PFSK-1 (cell line): ENCODE data around the gene EDNRB.

Experiments used
- FOXP2 ChIP-seq: optimal IDR thresholded peaks from 2 replicates; pipeline ENCODE3; 2011; ENCODE audit warnings: borderline replicate concordance, control low read depth, inconsistent platforms; ENCODE audit not compliant: insufficient read depth; ENCODE audit errors: extremely low read length, extremely low read depth
- POLR2AphosphoS5 ChIP-seq: IDR thresholded peaks from 2 replicates; pipeline ENCODE4 v1.6.1; 2012; ENCODE audit warnings: low read depth, mild to moderate bottlenecking, control low read depth, low read length, moderate library complexity
- SIN3A ChIP-seq: IDR thresholded peaks from 2 replicates; pipeline ENCODE4 v1.6.1; 2012; ENCODE audit warnings: mild to moderate bottlenecking, low read length, moderate library complexity, borderline replicate concordance; ENCODE audit not compliant: insufficient read depth
- TAF1 ChIP-seq: IDR thresholded peaks from 2 replicates; pipeline ENCODE4 v1.6.1; 2012; ENCODE audit warnings: low read length, control low read depth, borderline replicate concordance; ENCODE audit not compliant: insufficient read depth
- TF ChIP-seq, protein P1 (sequence below), 2 experiments: IDR thresholded peaks; 2 replicates each; pipeline versions ENCODE4 v1.6.1 to v1.8.0; 2011 to 2012; ENCODE audit warnings: low read depth in 2 of 2, low read length in 2 of 2, control low read depth in 1 of 2, inconsistent platforms in 1 of 2, mild to moderate bottlenecking in 1 of 2, moderate library complexity in 1 of 2; ENCODE audit not compliant: insufficient read depth in 1 of 2

Gene EDNRB

GRCh38 chr13:77907666-77908341 is 10.8 kb downstream of the EDNRB start:
- no peak for TF ChIP-seq FOXP2
- TF ChIP-seq, protein P1, sequence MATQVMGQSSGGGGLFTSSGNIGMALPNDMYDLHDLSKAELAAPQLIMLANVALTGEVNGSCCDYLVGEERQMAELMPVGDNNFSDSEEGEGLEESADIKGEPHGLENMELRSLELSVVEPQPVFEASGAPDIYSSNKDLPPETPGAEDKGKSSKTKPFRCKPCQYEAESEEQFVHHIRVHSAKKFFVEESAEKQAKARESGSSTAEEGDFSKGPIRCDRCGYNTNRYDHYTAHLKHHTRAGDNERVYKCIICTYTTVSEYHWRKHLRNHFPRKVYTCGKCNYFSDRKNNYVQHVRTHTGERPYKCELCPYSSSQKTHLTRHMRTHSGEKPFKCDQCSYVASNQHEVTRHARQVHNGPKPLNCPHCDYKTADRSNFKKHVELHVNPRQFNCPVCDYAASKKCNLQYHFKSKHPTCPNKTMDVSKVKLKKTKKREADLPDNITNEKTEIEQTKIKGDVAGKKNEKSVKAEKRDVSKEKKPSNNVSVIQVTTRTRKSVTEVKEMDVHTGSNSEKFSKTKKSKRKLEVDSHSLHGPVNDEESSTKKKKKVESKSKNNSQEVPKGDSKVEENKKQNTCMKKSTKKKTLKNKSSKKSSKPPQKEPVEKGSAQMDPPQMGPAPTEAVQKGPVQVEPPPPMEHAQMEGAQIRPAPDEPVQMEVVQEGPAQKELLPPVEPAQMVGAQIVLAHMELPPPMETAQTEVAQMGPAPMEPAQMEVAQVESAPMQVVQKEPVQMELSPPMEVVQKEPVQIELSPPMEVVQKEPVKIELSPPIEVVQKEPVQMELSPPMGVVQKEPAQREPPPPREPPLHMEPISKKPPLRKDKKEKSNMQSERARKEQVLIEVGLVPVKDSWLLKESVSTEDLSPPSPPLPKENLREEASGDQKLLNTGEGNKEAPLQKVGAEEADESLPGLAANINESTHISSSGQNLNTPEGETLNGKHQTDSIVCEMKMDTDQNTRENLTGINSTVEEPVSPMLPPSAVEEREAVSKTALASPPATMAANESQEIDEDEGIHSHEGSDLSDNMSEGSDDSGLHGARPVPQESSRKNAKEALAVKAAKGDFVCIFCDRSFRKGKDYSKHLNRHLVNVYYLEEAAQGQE (IDR thresholded peaks at IDR 0.05; ENCODE audit: insufficient read depth in 1 of 2, low read depth in 2 of 2, low read length in 2 of 2), result no peak
- TF ChIP-seq TAF1, result no peak
- TF ChIP-seq POLR2AphosphoS5, result no peak
- no peak for TF ChIP-seq SIN3A

DNA sequence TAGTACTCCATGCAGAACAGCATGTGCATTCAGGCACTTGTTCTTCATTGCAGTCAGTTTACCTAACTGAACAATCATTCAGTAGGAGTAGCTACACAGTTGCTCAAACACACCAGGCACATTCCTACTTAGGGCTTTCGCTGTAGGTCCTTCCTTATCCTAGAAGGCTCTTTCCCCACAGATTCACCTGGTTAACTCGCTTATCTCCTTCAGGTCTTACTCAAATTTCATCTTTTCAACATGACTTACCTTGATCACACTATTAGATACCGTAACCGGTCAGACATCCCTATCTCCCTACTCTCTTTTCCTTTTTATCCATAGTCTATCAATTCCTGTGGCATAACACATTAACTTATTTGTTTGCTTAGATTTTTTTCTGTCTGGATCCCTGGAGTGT is 14.6 kb downstream of the EDNRB start:
- TF ChIP-seq, protein P1 (IDR thresholded peaks at IDR 0.05; ENCODE audit: insufficient read depth in 1 of 2, low read depth in 2 of 2, low read length in 2 of 2), result no peak
- TF ChIP-seq FOXP2 (no peak), POLR2AphosphoS5 (no peak), SIN3A (no peak), TAF1 (no peak)

- no peak for TF ChIP-seq TAF1
- TF ChIP-seq, protein P1 (IDR thresholded peaks at IDR 0.05; ENCODE audit: insufficient read depth in 1 of 2, low read depth in 2 of 2, low read length in 2 of 2), result no peak
- no peak for TF ChIP-seq SIN3A
- TF ChIP-seq FOXP2, result no peak
- no peak for TF ChIP-seq POLR2AphosphoS5
Observed at GRCh38 chr13:77903435-77903834, 15.2 kb downstream of the EDNRB start.

- TF ChIP-seq TAF1 (no peak), SIN3A (no peak), FOXP2 (no peak), POLR2AphosphoS5 (no peak)
- TF ChIP-seq, protein P1 (IDR thresholded peaks at IDR 0.05; ENCODE audit: insufficient read depth in 1 of 2, low read depth in 2 of 2, low read length in 2 of 2), result no peak
Observed at GRCh38 chr13:77902319-77902963, 16.2 kb downstream of the EDNRB start.

DNA sequence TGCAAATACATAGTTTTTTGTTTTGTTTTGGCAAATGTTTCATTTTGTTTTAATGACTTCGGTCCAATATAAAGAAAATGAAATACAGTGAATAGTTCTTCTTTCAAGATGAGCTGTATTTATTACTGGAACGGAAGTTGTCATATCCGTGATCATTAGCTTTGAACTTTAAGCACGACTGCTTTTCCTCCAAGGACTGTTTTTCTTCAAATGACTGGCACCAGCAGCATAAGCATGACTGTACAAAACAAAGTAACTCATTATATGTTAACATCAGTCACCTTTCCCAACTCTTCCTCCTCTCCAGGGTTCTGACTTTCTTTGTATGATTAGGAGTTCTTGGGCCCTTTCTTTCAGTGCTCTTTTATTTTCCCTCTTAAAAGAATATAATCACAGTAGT is 20.5 kb downstream of the EDNRB start:
- TF ChIP-seq SIN3A, result no peak
- TF ChIP-seq TAF1, result no peak
- TF ChIP-seq, protein P1 (IDR thresholded peaks at IDR 0.05; ENCODE audit: insufficient read depth in 1 of 2, low read depth in 2 of 2, low read length in 2 of 2), result no peak
- no peak for TF ChIP-seq POLR2AphosphoS5
- TF ChIP-seq FOXP2, result no peak
